ENCODE measurements around the gene UBXN10. TPM values are rescaled to one million over a fixed set of nuclear protein-coding genes. Genes with fewer than 3 reads are reported as not detected.

The UBXN10 gene
- total RNA-seq, 1 donor from 2014 or later: 1.3 TPM

DNA sequence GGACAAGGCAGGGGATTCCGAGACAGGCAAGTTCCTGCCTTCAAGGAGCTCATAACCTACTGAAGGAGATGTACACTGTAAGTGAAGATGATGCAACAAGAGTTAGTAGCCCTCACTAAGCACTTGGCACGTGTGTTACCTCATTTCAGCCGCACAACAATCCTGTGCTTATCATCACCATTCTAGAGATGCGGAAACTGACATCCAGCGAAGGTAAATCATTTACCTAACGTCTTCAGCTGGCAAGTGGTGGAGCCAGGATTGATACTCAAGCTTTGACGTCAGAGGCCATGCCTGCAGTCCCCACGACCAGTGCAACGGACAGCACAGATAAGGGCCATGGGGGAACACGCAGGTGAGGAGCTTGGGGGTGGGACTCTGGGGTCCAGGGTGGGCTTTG, 2.9 kb upstream of the UBXN10 start:
- Mint-ChIP-seq H3K4me1 (peaks cover 45% of the 10 kb centered on the region), H3K4me3 (no peak overlapping the region), H3K9me3 (peaks cover 12% of the 10 kb centered on the region), H3K36me3 (ENCODE audit: low read depth) (peaks cover 17% of the 10 kb centered on the region), H3K27me3 (peaks cover 5% of the 10 kb centered on the region), H3K27ac (no peak overlapping the region)
- intact Hi-C loops (cut with micrococcal nuclease): no loop called here
- DNase-seq: no peak

DNA sequence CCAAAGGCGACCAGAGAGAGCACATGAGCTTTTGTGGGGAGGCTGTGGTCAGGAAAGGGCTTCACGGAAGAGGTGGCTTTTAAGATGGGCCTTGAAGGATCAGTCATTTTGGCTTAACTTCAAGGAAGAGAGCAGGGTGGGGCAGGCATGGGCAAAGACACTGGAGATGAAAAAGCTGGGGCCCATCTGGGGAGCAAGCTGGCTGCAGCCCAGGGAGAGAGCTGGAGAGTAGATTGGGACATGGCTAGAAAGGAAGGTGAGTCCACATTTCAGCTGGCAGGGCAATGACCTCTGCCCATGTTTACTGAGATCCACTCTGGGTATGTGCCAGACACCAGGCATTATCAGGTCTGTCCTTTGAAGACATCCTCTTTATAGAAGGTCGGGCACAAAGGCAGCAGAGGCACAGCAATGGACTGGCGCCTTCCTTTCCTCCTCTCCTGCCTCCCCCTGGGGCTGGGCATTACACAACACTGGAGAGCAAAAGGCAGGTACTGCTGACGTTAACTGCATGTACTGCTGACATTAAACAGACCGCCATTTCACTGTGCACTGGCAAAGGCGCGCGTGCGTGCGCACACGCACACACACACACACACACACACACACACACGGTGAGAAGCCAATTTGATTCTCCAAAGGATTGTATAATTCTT, 2.2 kb upstream of the UBXN10 start:
- peak overlapping the region; percentile 5 for H3K4me3 Mint-ChIP-seq
- peaks cover 12% of the 10 kb centered on the region for H3K9me3 Mint-ChIP-seq
- H3K4me1 Mint-ChIP-seq: peaks cover 49% of the 10 kb centered on the region
- intact Hi-C loops (cut with micrococcal nuclease): no loop called here
- peaks cover 12% of the 10 kb centered on the region for H3K27me3 Mint-ChIP-seq
- H3K27ac Mint-ChIP-seq: peak overlapping the region; percentile 74
- no peak for DNase-seq
- peaks cover 19% of the 10 kb centered on the region for H3K36me3 Mint-ChIP-seq (ENCODE audit: low read depth)

GRCh38 chr1:20184481-20184900, 1.4 kb upstream of the UBXN10 start:
- peak overlapping the region; percentile 97 for H3K27ac Mint-ChIP-seq
- H3K4me1 Mint-ChIP-seq: peaks cover 57% of the 10 kb centered on the region
- intact Hi-C loops (cut with micrococcal nuclease): no loop called here
- peak overlapping the region; percentile 80 for H3K4me3 Mint-ChIP-seq
- peaks cover 7% of the 10 kb centered on the region for H3K9me3 Mint-ChIP-seq
- peaks cover 18% of the 10 kb centered on the region for H3K27me3 Mint-ChIP-seq
- no peak for DNase-seq
- peaks cover 17% of the 10 kb centered on the region for H3K36me3 Mint-ChIP-seq (ENCODE audit: low read depth)

DNA sequence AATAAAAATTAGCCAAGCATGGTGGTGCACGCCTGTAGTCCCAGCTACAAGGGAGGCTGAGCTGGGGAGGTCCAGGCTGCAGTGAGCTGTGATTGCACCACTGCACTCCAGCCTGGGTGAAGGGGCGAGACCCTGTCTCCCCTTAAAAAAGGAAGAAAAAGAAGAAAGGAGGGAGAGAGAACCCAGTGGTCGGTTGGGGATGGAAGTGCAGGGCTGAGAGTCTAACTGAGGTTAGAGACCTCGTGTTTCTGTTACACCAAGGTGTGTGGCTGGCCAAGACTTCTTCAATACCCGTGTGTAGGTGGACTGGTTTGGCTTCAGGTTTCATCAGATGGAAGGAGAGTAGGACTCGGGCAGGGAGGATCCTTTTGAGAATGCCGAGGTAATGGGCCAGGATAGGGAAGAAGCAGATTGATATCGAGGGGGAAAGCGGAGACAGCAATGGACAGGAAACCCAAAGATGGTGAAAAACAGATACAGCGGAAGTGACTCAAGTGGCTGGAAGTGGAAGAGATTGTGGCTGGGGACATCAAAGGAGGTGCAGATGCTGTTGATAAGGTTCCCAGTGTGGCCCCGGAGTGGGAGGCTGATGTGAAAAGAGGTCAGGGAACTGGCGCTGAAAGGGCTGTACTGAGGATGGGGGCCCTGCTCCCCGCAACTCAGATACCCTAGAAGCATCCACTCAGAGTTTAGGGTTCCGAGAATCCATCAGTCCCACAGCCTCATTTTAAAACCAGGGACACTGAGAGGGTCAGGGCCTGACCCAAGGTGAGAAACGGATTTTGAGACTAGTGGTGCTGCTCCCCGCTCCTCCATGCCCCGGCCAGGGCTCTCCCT, 681 bp upstream of the UBXN10 start:
- Mint-ChIP-seq H3K27ac (peak overlapping the region; percentile 97), H3K27me3 (peaks cover 22% of the 10 kb centered on the region), H3K4me1 (peaks cover 55% of the 10 kb centered on the region), H3K36me3 (ENCODE audit: low read depth) (peaks cover 12% of the 10 kb centered on the region), H3K4me3 (peak overlapping the region; percentile 80), H3K9me3 (no peaks in the 10 kb centered on the region)
- intact Hi-C loops (cut with micrococcal nuclease): no loop called here
- peak; percentile 92 for DNase-seq

DNA sequence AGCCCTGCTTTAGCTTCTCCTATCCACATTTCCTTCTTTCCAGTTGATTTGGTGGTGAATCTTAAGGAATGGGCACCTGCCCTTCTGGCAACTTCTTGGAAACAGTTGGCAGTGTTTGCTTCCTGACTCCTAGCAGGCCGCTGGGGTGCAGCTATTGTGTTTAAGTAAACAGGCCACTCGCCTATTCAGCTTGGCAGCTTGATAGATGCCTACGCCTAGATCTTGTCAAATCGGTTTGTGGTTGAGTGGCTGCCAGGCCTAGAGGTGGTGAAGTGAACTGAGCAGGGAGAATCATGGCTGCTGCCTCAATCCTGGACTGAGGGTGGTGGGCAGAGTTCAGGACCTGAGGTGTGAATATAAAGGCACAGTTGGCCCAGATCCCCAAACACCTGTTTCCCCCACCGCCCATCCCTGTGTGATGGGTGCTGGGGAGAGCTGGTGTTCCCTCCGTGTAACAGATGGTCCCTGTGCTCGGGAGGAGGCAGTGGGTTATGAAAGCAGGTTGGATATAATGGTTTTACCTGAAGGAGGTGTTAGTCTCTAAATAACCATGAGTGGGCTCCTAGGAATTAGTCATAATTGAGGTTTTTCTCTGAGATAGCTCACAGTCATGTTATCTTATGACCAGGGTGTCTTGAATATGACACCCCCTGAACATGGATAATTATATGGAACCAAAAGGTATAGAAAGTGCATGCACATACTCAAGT, 1.4 kb downstream of the UBXN10 start:
- peaks cover 30% of the 10 kb centered on the region for H3K27me3 Mint-ChIP-seq
- peak overlapping the region; percentile 83 for H3K27ac Mint-ChIP-seq
- no peaks in the 10 kb centered on the region for H3K9me3 Mint-ChIP-seq
- H3K36me3 Mint-ChIP-seq (ENCODE audit: low read depth): peaks cover 11% of the 10 kb centered on the region
- intact Hi-C loops (cut with micrococcal nuclease): loop anchor here (2.0 kb wide), 2 partner anchors 16 to 34 kb away; no protein-coding TSS in a partner anchor
- H3K4me1 Mint-ChIP-seq: peaks cover 53% of the 10 kb centered on the region
- DNase-seq: peak; percentile 72
- peak overlapping the region; percentile 80 for H3K4me3 Mint-ChIP-seq

DNA sequence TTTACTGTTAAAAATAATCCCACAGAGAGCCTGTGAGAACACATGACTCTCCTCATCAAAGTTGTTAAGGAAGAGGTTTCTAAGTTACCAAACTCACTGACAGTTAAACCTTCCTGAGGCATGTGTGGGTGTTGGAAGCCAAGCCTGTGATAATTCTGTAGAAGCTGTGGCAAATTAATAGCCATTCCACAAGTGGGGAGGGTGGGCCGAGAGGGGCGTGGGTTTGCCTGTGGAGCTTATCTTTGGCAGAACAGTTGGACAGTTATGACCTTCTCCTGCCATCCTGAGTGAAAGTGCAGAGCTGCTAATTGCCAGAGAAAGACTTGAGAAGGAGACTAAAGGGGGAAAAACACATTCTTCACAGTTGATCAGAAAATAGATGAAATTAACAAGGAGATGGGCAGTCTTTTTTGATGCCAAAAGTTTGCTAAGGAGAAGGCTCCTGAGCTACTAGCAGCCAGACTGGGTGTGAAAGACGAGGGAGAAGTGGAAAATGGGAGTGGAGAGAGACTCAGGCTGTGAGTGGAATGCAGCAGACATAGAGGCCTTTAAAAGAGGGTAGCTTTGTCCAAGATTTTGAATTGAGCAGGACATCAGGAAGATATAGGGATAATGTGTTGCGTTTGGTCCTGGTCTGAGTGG, 2.0 kb downstream of the UBXN10 start:
- Mint-ChIP-seq H3K27ac (peak overlapping the region; percentile 78), H3K9me3 (no peaks in the 10 kb centered on the region), H3K27me3 (peaks cover 36% of the 10 kb centered on the region), H3K4me3 (peak overlapping the region; percentile 80), H3K36me3 (ENCODE audit: low read depth) (peaks cover 11% of the 10 kb centered on the region), H3K4me1 (peaks cover 54% of the 10 kb centered on the region)
- DNase-seq: no peak
- intact Hi-C loops (cut with micrococcal nuclease): loop anchor here (2.0 kb wide), 2 partner anchors 17 to 35 kb away; no protein-coding TSS in a partner anchor

DNA sequence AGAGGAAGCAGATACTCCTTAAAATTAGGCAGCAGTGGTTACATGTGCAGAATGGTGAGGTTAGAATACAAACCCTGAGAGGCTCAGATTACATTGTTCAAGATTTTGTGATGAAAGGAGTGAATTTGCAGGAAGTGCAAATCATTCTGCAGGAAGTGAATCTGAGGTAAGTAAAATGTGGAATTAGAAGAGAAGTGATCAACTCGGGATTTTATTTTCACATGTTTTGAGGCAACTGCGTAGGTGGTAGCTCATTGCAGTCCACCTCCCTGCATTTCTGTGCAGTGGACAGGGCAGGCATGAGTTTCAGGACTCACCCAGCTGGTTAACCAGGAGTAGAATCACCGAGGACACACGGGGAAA, 2.5 kb downstream of the UBXN10 start:
- peaks cover 9% of the 10 kb centered on the region for H3K36me3 Mint-ChIP-seq (ENCODE audit: low read depth)
- H3K27me3 Mint-ChIP-seq: peaks cover 37% of the 10 kb centered on the region
- intact Hi-C loops (cut with micrococcal nuclease): no loop called here
- H3K4me1 Mint-ChIP-seq: peaks cover 53% of the 10 kb centered on the region
- H3K4me3 Mint-ChIP-seq: peak overlapping the region; percentile 80
- H3K9me3 Mint-ChIP-seq: no peaks in the 10 kb centered on the region
- H3K27ac Mint-ChIP-seq: peak overlapping the region; percentile 78
- no peak for DNase-seq

DNA sequence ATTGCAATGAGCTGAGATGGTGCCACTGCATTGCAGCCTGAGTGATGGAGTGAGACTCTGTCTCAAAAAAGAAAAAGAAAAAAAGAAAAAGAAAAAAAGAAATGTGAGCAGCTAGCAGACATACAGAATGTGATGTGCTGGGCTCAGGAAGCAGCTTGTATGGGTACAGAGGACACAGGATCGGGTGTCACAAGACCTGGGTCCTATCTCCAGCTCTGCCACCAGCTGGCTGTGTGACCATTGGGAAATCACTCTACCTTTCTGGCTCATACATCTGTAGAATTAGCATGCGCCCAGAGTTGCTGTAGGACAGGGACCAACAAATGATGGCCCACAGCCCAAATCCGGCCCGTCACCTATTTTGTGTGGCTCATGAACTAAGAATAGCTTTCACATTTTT, 3.8 kb downstream of the UBXN10 start:
- H3K4me3 Mint-ChIP-seq: no peak overlapping the region
- H3K27me3 Mint-ChIP-seq: peaks cover 40% of the 10 kb centered on the region
- H3K27ac Mint-ChIP-seq: no peak overlapping the region
- no peaks in the 10 kb centered on the region for H3K9me3 Mint-ChIP-seq
- DNase-seq: no peak
- intact Hi-C loops (cut with micrococcal nuclease): no loop called here
- peaks cover 5% of the 10 kb centered on the region for H3K36me3 Mint-ChIP-seq (ENCODE audit: low read depth)
- peaks cover 41% of the 10 kb centered on the region for H3K4me1 Mint-ChIP-seq

DNA sequence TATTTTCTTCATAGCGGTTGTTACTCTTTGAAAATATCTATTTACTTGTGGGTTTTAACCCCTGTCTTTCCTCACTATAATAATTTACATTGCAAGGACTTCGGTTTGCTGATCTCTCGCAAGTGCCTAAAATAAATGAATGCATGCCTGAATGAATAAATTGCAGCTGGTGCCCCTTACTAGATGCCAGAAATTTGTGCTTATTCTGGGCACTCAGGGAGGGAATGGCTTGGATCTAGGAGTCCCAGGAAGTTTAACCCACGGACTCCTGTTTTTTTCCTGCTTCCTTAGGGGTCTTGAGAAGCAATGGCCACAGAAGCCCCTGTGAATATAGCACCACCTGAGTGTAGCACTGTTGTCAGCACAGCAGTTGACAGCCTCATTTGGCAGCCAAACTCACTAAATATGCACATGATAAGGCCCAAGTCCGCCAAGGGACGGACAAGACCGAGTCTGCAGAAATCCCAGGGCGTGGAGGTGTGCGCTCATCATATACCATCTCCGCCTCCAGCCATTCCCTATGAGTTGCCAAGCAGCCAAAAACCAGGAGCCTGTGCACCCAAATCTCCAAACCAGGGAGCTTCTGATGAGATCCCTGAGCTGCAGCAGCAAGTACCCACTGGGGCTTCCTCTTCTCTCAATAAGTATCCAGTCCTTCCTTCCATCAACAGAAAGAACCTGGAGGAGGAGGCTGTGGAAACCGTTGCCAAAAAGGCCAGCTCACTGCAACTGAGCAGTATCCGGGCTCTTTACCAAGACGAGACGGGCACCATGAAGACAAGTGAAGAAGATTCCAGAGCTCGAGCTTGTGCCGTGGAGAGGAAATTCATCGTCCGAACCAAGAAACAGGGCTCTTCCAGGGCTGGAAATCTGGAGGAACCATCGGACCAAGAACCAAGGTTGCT, 4.6 kb downstream of the UBXN10 start:
- no peak for DNase-seq
- H3K4me1 Mint-ChIP-seq: peaks cover 37% of the 10 kb centered on the region
- intact Hi-C loops (cut with micrococcal nuclease): no loop called here
- no peak overlapping the region for H3K27ac Mint-ChIP-seq
- H3K9me3 Mint-ChIP-seq: no peaks in the 10 kb centered on the region
- no peak overlapping the region for H3K4me3 Mint-ChIP-seq
- peaks cover 3% of the 10 kb centered on the region for H3K36me3 Mint-ChIP-seq (ENCODE audit: low read depth)
- H3K27me3 Mint-ChIP-seq: peaks cover 45% of the 10 kb centered on the region

GRCh38 chr1:20191266-20191825, 5.5 kb downstream of the UBXN10 start:
- Mint-ChIP-seq H3K9me3 (no peaks in the 10 kb centered on the region), H3K27me3 (peaks cover 45% of the 10 kb centered on the region), H3K36me3 (ENCODE audit: low read depth) (peaks cover 3% of the 10 kb centered on the region), H3K27ac (no peak overlapping the region), H3K4me3 (no peak overlapping the region), H3K4me1 (peaks cover 36% of the 10 kb centered on the region)
- intact Hi-C loops (cut with micrococcal nuclease): no loop called here
- no peak for DNase-seq

GRCh38 chr1:20192364-20192763, 6.5 kb downstream of the UBXN10 start:
- H3K4me1 Mint-ChIP-seq: peaks cover 27% of the 10 kb centered on the region
- no peaks in the 10 kb centered on the region for H3K9me3 Mint-ChIP-seq
- peaks cover 47% of the 10 kb centered on the region for H3K27me3 Mint-ChIP-seq
- H3K4me3 Mint-ChIP-seq: no peak overlapping the region
- H3K27ac Mint-ChIP-seq: no peak overlapping the region
- intact Hi-C loops (cut with micrococcal nuclease): no loop called here
- DNase-seq: no peak
- peaks cover 3% of the 10 kb centered on the region for H3K36me3 Mint-ChIP-seq (ENCODE audit: low read depth)

GRCh38 chr1:20192871-20193411, 7.0 kb downstream of the UBXN10 start:
- H3K36me3 Mint-ChIP-seq (ENCODE audit: low read depth): peaks cover 2% of the 10 kb centered on the region
- H3K27me3 Mint-ChIP-seq: peaks cover 48% of the 10 kb centered on the region
- H3K27ac Mint-ChIP-seq: no peak overlapping the region
- intact Hi-C loops (cut with micrococcal nuclease): no loop called here
- peaks cover 22% of the 10 kb centered on the region for H3K4me1 Mint-ChIP-seq
- H3K4me3 Mint-ChIP-seq: no peak overlapping the region
- no peak for DNase-seq
- no peaks in the 10 kb centered on the region for H3K9me3 Mint-ChIP-seq

Measured in activated CD4-positive, alpha-beta T cell treated with anti-CD3 and anti-CD28 coated beads, Interleukin-2, amount 10 ng/mL, durations not matched to agents 24 days and 14 days (primary cell).